ENCODE results near the gene CAPN13.

Gene CAPN13

GRCh38 chr2:30764021-30764800 is 43.0 kb downstream of the CAPN13 start:
- DNase-seq (ENCODE audit: low read depth): no peak

- DNase-seq (ENCODE audit: low read depth): no peak
These were observed 44.0 kb downstream of the CAPN13 start for GRCh38 chr2:30763151-30763660.

GRCh38 chr2:30761226-30761625 is 46.0 kb downstream of the CAPN13 start:
- no peak for DNase-seq (ENCODE audit: low read depth)

GRCh38 chr2:30759481-30759880 is 47.8 kb downstream of the CAPN13 start:
- no peak for DNase-seq (ENCODE audit: low read depth)

- DNase-seq (ENCODE audit: low read depth): no peak
These were observed 49.0 kb downstream of the CAPN13 start for GRCh38 chr2:30758191-30758651.

- no peak for DNase-seq (ENCODE audit: low read depth)
These were observed 49.5 kb downstream of the CAPN13 start for GRCh38 chr2:30757749-30758148.

GRCh38 chr2:30756971-30757370 is 50.3 kb downstream of the CAPN13 start:
- DNase-seq (ENCODE audit: low read depth): no peak

- DNase-seq (ENCODE audit: low read depth): peak; percentile 45
These were observed 51.1 kb downstream of the CAPN13 start for GRCh38 chr2:30756051-30756719.

- no peak for DNase-seq (ENCODE audit: low read depth)
These were observed 53.6 kb downstream of the CAPN13 start for GRCh38 chr2:30753630-30754029.

GRCh38 chr2:30752811-30753210 is 54.4 kb downstream of the CAPN13 start:
- DNase-seq (ENCODE audit: low read depth): no peak

GRCh38 chr2:30747206-30747605 is 60.0 kb downstream of the CAPN13 start:
- no peak for DNase-seq (ENCODE audit: low read depth)

GRCh38 chr2:30744823-30745222 is 62.4 kb downstream of the CAPN13 start:
- no peak for DNase-seq (ENCODE audit: low read depth)

- DNase-seq (ENCODE audit: low read depth): no peak
These were observed 65.7 kb downstream of the CAPN13 start for GRCh38 chr2:30741576-30741975.

GRCh38 chr2:30738141-30738911 is 68.9 kb downstream of the CAPN13 start:
- DNase-seq (ENCODE audit: low read depth): no peak

- DNase-seq (ENCODE audit: low read depth): no peak
These were observed 70.0 kb downstream of the CAPN13 start for GRCh38 chr2:30737326-30737610.

GRCh38 chr2:30736461-30737325 is 70.6 kb downstream of the CAPN13 start:
- DNase-seq (ENCODE audit: low read depth): no peak

GRCh38 chr2:30733876-30734520 is 73.2 kb downstream of the CAPN13 start:
- no peak for DNase-seq (ENCODE audit: low read depth)

- no peak for DNase-seq (ENCODE audit: low read depth)
These were observed 74.4 kb downstream of the CAPN13 start for GRCh38 chr2:30732876-30733275.

- no peak for DNase-seq (ENCODE audit: low read depth)
These were observed 74.9 kb downstream of the CAPN13 start for GRCh38 chr2:30732376-30732775.

GRCh38 chr2:30731706-30732105 is 75.5 kb downstream of the CAPN13 start:
- no peak for DNase-seq (ENCODE audit: low read depth)
